HuH-7.5 (cell line): ENCODE measurements around the gene METTL2A.
A peak's percentile ranks its signal among the peaks of the same experiment; 100 is the strongest.
"Not testable (repeated sequence)": the region's sequence is repeated elsewhere in the genome, so short reads cannot be mapped to it uniquely, and the experiment has no call there.

ENCODE experiments used
- DNase-seq: peaks from one replicate; pipeline ENCODE4 v3.0.0; 2011; ENCODE audit warnings: low spot score

The METTL2A gene

GRCh38 chr17:62473030-62473982 is 49.6 kb downstream of the METTL2A start:
- peak; percentile 45 for DNase-seq

- not testable (repeated sequence) for DNase-seq
Measured at GRCh38 chr17:62477111-62477510, 53.4 kb downstream of the METTL2A start.

DNA sequence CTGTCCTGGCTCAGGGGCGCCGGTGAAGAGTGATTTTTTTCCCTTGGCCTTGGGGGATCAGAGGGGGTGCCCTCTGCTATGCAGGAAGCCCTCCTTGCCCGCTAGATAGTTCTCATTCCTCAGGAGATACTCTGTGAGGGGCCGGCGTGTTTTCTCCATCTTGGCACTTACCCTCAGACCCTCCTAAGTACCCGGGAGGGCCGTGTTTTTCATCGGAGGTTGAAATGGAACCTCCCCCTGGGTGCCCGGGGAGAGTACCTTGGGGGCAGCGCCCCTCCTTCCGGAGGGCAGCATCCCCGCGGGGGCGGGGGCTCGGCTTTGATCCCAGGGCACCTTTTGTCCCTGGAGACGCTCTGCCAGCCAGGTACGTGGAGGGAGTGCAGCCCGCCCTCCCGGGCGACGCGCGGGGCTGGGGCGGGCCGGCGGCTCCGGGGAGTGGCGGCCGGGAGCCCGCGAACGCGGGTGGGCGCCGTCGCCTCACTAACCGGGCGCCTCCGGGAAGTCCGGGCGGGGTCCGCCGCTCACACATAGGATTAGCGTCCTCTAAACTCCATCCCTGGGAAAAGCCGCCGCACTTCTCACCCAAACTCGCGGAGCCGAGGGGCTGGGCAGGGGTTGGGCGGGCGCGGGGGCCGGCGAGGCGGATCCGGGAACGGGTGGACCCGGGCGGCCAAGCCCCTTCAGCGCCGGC is 54.2 kb downstream of the METTL2A start:
- DNase-seq = peak; percentile 48

GRCh38 chr17:62478424-62478879 is 54.8 kb downstream of the METTL2A start, which contains the start of gene TLK2:
TLK2 (plus strand) TSS chr17:62478825; CDS start chr17:62481126, 2,301 bp downstream.
- peak; percentile 91 for DNase-seq

GRCh38 chr17:62478880-62479638 is 55.4 kb downstream of the METTL2A start:
- not testable (repeated sequence) for DNase-seq

DNA sequence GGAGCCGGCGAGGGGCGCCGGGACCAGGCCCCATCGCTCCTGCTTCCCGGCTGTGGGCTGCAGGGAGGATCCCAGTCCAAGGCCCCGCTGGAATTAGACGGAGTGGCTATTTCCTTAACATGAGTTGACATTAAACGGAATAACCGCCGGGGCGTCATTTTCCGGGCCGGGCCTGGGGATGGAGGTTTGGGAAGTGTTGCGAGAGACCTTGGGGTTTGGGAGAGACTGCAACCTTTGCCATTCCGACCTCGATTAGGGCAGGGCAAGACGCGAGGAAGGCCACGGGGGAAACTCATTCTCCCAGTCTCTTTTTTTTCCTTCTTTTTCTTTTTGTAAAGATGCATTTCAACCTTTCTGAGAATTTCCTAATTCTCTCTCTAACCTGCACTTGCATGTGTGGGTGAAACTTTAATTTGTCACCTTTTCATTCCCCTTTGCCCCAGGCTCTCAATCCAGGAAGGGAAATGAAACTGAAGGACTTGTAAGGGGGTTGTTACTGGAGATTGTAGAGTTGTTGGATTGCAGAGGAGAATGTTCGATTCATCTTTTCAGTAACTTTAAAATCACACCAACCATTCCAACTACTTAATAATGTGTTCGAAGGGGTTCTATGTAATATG is 56.1 kb downstream of the METTL2A start:
- peak; percentile 18 for DNase-seq

DNA sequence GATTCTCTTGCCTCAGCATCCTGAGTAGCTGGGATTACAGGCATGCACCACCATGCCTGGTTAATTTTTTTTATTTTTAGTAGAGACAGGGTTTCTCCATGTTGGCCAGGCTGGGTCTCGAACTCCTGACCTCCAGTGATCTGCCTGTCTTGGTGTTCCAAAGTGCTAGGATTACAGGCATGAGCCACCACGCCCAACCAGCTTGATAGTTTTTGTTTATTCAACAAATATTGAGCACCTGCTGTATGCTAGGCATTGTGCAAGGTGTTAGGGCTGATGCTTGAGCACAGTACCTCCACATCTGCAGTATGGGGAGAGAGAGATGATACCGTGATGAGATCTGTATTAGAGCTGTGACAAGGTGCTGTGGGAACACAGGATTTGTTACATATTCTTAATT is 58.9 kb downstream of the METTL2A start:
- DNase-seq = not testable (repeated sequence)

DNA sequence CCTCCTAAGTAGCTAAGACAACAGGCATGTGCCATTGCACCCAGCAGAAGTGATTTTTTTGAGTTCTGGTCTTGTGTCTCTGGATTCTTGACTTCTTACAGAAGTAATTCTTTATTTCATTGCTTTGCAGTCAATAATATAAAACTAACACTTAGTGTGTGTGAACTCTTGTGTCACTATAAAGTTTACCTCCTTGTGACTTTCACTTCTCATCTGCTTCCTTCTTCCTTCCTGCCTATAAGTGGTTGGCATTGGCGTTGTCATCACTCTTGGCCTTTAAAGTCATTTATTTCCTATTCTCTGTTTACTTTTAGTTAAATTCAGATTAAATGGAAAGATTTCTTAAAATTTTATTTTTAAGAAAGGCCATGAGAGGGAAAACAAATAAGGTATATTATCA is 67.3 kb downstream of the METTL2A start:
- DNase-seq = not testable (repeated sequence)

DNA sequence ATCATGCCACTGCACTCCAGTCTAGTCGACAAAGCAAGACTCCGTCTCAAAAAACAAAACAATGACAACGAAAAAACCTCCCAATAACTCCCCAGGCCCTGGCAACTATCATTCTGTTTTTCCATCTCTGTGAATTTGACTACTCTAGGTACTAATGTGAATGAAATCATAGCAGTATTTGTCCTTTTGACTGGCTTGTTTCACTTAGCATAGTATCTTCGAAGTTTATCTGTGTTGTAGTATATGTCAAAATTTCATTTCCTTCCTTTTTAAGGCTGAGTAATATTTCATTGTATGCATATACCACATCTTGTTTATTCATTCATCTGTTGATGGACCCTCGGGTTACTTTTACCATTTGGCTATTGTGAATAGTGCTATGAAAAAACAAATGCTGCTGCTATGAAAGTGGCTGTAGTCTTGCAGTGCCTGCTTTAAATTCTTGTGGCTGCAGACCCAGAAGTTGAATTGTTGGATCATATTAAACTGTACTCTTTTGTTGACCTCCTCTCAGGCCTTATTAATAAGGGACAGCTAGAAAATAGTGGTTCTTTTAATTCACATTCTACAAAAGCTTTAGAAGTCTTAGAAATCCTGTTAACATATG is 69.5 kb downstream of the METTL2A start:
- DNase-seq = not testable (repeated sequence)

DNA sequence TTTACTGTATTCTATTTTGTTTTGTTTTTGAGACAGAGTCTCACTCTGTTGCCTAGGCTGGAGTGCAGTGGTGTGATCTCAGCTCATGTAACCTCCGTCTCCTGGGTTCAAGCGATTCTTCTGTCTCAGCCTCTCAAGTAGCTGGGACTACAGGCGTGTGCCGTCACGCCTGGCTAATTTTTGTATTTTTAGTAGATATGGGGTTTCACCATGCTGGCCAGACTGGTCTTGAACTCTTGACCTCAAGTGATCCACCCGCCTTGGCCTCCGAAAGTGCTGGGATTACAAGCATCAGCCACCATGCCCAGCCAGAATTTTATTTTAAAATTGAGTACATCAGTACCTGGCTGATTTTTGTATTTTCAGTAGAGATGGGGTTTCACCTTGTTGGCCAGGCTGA is 70.4 kb downstream of the METTL2A start:
- DNase-seq = not testable (repeated sequence)

GRCh38 chr17:62496344-62496743 is 72.6 kb downstream of the METTL2A start:
- DNase-seq = not testable (repeated sequence)

DNA sequence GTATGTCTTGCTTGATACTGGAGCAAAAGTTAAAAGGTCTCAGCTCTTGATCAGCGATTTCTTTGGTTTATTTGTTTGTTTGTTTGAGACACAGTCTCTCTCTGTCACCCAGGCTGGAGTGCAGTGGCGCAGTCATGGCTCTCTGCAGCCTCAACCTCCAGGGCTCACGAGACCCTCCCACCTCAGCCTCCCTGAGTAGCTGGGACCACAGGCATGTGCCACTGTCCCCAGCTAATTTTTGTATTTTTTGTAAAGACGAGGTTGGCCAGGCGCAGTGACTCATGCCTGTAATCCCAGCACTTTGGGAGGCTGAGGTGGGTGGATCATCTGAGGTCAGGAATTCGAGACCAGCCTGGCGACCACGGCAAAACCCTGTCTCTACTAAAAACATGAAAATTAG is 75.1 kb downstream of the METTL2A start:
- not testable (repeated sequence) for DNase-seq
